Neural cell (in vitro differentiated cells): ENCODE data around the gene SLC2A4. TPM values are rescaled to one million over a fixed set of nuclear protein-coding genes. Genes with fewer than 3 reads are reported as not detected.

ENCODE experiments used
- H2AFZ ChIP-seq: fragments of 200-600, 300-800 bp; sonication (generic), shearing (Covaris generic); 2 replicates; pipeline ENCODE4 v1.6.0; 2014; ENCODE audit warnings: low read depth, mild to moderate bottlenecking, antibody characterized with exemption, low read length, moderate library complexity
- H3F3A ChIP-seq: fragments of 200-600 bp; shearing (Covaris generic); 2 replicates; pipeline ENCODE4 v1.6.1; 2016; ENCODE audit warnings: mild to moderate bottlenecking, moderate library complexity, mixed read lengths, antibody characterized with exemption, low read length; ENCODE audit not compliant: insufficient read depth, poor library complexity, severe bottlenecking
- H3K27ac ChIP-seq: fragments of 200-600, 300-800 bp; sonication (generic), shearing (Covaris generic); 2 replicates; pipeline ENCODE4 v1.5.1; 2014; ENCODE audit warnings: mild to moderate bottlenecking, low read length, moderate library complexity
- H3K27me3 ChIP-seq: fragments of 300-800, 200-600 bp; sonication (generic), shearing (Covaris generic); 2 replicates; pipeline ENCODE4 v1.6.0; 2014; ENCODE audit warnings: mild to moderate bottlenecking, low read depth, low read length, moderate library complexity; ENCODE audit not compliant: insufficient read depth
- H3K36me3 ChIP-seq: fragments of 300-800, 200-600 bp; sonication (generic), shearing (Covaris generic); 2 replicates; pipeline ENCODE4 v1.5.1; 2014; ENCODE audit warnings: mild to moderate bottlenecking, antibody characterized with exemption, low read length, moderate library complexity; ENCODE audit not compliant: insufficient read depth
- H3K4me2 ChIP-seq: fragments of 300-800, 200-600 bp; sonication (generic), shearing (Covaris generic); 2 replicates; pipeline ENCODE4 v1.6.0; 2014; ENCODE audit warnings: mild to moderate bottlenecking, low read length
- H3K4me3 ChIP-seq: fragments of 300-800, 200-600 bp; sonication (generic), shearing (Covaris generic); 2 replicates; pipeline ENCODE4 v1.5.1; 2014; ENCODE audit warnings: mild to moderate bottlenecking, low read length, moderate library complexity
- H3K79me2 ChIP-seq: fragments of 200-600 bp; shearing (Covaris generic); replicated peaks from 2 replicates; pipeline ENCODE4 v1.6.0; 2014; ENCODE audit warnings: mild to moderate bottlenecking, low read length, moderate library complexity; ENCODE audit not compliant: insufficient read depth
- H3K9ac ChIP-seq: fragments of 300-800, 200-600 bp; sonication (generic), shearing (Covaris generic); 2 replicates; pipeline ENCODE4 v1.6.1; 2016; ENCODE audit warnings: mild to moderate bottlenecking, low read length, mixed read lengths
- H3K9me2 ChIP-seq: fragments of 200-600 bp; shearing (Covaris generic); 2 replicates; pipeline ENCODE4 v1.6.1; 2016; ENCODE audit warnings: mild to moderate bottlenecking, low read length, mixed read lengths; ENCODE audit not compliant: insufficient read depth
- H3K9me3 ChIP-seq: fragments of 200-600, 300-800 bp; sonication (generic), shearing (Covaris generic); 2 replicates; pipeline ENCODE4 v1.6.1; 2016; ENCODE audit warnings: mild to moderate bottlenecking, mixed run types, low read length, moderate library complexity, mixed read lengths
- H4K20me1 ChIP-seq: fragments of 200-600 bp; shearing (Covaris generic); 2 replicates; pipeline ENCODE4 v1.6.1; 2016; ENCODE audit warnings: mild to moderate bottlenecking, mixed run types; ENCODE audit not compliant: insufficient read depth
- CTCF ChIP-seq: fragments of 450-650 bp; IDR thresholded peaks from 2 replicates; pipeline ENCODE4 v1.5.1; 2014; ENCODE audit warnings: antibody characterized with exemption, mild to moderate bottlenecking, moderate library complexity; ENCODE audit not compliant: poor library complexity, severe bottlenecking
- EP300 ChIP-seq: fragments of 450-650 bp; conservative IDR thresholded peaks from 2 replicates; pipeline ENCODE4 v1.6.1; 2014; ENCODE audit warnings: antibody characterized with exemption, mild to moderate bottlenecking, moderate library complexity; ENCODE audit not compliant: poor library complexity, severe bottlenecking
- EZH2 ChIP-seq: fragments of 200-600, 300-800 bp; shearing (Covaris generic), sonication (generic); IDR thresholded peaks from 2 replicates; pipeline ENCODE4 v1.6.1; 2014; ENCODE audit warnings: antibody characterized with exemption, low read length, borderline replicate concordance, mild to moderate bottlenecking; ENCODE audit not compliant: insufficient read depth, poor library complexity, severe bottlenecking
- MXI1 ChIP-seq: fragments of 450-650 bp; conservative IDR thresholded peaks from 2 replicates; pipeline ENCODE4 v1.6.1; 2014; ENCODE audit warnings: antibody characterized with exemption, mild to moderate bottlenecking; ENCODE audit not compliant: poor library complexity, severe bottlenecking
- POLR2AphosphoS5 ChIP-seq: IDR thresholded peaks from 2 replicates; pipeline ENCODE4 v1.6.1; 2012
- RAD21 ChIP-seq: fragments of 450-650 bp; conservative IDR thresholded peaks from 2 replicates; pipeline ENCODE4 v1.6.1; 2014; ENCODE audit warnings: antibody characterized with exemption, mild to moderate bottlenecking, moderate library complexity
- SMC3 ChIP-seq: fragments of 450-650 bp; conservative IDR thresholded peaks from 2 replicates; pipeline ENCODE4 v1.6.1; 2014; ENCODE audit warnings: antibody characterized with exemption, mild to moderate bottlenecking, moderate library complexity; ENCODE audit not compliant: poor library complexity
- TAF1 ChIP-seq: IDR thresholded peaks from 2 replicates; pipeline ENCODE4 v1.6.1; 2012; ENCODE audit warnings: low read depth
- polyA minus RNA-seq: library from RNA; depleted of rRNA, polyadenylated mRNA; stranded (reverse); fragments of >200 nt; gene quantifications from 2 replicates; pipeline ENCODE4 v1.2.3, GENCODE V29; 2014
- polyA plus RNA-seq: library from polyadenylated mRNA; depleted of rRNA; stranded (reverse); fragments of >200 nt; gene quantifications from 2 replicates; pipeline ENCODE4 v1.2.3, GENCODE V29; 2014
- TF ChIP-seq, protein P1 (sequence below): IDR thresholded peaks from 2 replicates; pipeline ENCODE4 v1.6.1; 2012; ENCODE audit warnings: borderline replicate concordance

The SLC2A4 gene
- polyA plus RNA-seq, result not detected in 2 replicates
- not detected in 2 replicates for polyA minus RNA-seq

DNA sequence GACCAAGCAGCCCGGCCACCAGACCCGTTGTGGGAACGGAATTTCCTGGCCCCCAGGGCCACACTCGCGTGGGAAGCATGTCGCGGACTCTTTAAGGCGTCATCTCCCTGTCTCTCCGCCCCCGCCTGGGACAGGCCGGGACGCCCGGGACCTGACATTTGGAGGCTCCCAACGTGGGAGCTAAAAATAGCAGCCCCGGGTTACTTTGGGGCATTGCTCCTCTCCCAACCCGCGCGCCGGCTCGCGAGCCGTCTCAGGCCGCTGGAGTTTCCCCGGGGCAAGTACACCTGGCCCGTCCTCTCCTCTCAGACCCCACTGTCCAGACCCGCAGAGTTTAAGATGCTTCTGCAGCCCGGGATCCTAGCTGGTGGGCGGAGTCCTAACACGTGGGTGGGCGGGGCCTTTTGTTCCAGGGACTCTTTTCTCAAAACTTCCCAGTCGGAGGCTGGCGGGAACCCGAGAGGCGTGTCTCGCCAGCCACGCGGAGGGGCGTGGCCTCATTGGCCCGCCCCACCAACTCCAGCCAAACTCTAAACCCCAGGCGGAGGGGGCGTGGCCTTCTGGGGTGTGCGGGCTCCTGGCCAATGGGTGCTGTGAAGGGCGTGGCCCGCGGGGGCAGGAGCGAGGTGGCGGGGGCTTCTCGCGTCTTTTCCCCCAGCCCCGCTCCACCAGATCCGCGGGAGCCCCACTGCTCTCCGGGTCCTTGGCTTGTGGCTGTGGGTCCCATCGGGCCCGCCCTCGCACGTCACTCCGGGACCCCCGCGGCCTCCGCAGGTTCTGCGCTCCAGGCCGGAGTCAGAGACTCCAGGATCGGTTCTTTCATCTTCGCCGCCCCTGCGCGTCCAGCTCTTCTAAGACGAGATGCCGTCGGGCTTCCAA lies at the start of gene SLC2A4:
Gene SLC2A4 (plus strand): TSS at position 645 of the 879 bp plus-strand sequence. CDS start 217 bp downstream, at position 862.
- Histone ChIP-seq H3K27me3 (peaks cover 31% of the 10 kb centered on the region), H3K4me3 (peak within 1 kb of the TSS; percentile 60), H2AFZ (no peak within 1 kb of the TSS), H3K79me2 (no peaks in the 10 kb centered on the region), H3K9ac (no peak within 1 kb of the TSS), H3K36me3 (no peaks in the 10 kb centered on the region), H3K4me2 (peak within 1 kb of the TSS; percentile 84), H3K9me3 (no peaks in the 10 kb centered on the region), H3F3A (no peaks in the 10 kb centered on the region), H3K27ac (no peak within 1 kb of the TSS), H4K20me1 (no peaks in the 10 kb centered on the region), H3K9me2 (no peaks in the 10 kb centered on the region)
- TF ChIP-seq EZH2 (no peak), MXI1 (peak; percentile 76), CTCF (no peak)

GRCh38 chr17:7232114-7232513 lies 49.4 kb upstream of the SLC2A4 start:
- Histone ChIP-seq H3K27ac (no peak overlapping the region), H3F3A (peaks cover under 1% of the 10 kb centered on the region), H3K9me2 (no peaks in the 10 kb centered on the region), H3K36me3 (no peaks in the 10 kb centered on the region), H3K79me2 (peaks cover 67% of the 10 kb centered on the region), H3K9me3 (no peaks in the 10 kb centered on the region), H3K4me3 (peak overlapping the region; percentile 81), H4K20me1 (peaks cover 5% of the 10 kb centered on the region), H2AFZ (no peak overlapping the region), H3K4me2 (peak overlapping the region; percentile 70), H3K27me3 (no peaks in the 10 kb centered on the region), H3K9ac (no peak overlapping the region)
- TF ChIP-seq, protein P1, sequence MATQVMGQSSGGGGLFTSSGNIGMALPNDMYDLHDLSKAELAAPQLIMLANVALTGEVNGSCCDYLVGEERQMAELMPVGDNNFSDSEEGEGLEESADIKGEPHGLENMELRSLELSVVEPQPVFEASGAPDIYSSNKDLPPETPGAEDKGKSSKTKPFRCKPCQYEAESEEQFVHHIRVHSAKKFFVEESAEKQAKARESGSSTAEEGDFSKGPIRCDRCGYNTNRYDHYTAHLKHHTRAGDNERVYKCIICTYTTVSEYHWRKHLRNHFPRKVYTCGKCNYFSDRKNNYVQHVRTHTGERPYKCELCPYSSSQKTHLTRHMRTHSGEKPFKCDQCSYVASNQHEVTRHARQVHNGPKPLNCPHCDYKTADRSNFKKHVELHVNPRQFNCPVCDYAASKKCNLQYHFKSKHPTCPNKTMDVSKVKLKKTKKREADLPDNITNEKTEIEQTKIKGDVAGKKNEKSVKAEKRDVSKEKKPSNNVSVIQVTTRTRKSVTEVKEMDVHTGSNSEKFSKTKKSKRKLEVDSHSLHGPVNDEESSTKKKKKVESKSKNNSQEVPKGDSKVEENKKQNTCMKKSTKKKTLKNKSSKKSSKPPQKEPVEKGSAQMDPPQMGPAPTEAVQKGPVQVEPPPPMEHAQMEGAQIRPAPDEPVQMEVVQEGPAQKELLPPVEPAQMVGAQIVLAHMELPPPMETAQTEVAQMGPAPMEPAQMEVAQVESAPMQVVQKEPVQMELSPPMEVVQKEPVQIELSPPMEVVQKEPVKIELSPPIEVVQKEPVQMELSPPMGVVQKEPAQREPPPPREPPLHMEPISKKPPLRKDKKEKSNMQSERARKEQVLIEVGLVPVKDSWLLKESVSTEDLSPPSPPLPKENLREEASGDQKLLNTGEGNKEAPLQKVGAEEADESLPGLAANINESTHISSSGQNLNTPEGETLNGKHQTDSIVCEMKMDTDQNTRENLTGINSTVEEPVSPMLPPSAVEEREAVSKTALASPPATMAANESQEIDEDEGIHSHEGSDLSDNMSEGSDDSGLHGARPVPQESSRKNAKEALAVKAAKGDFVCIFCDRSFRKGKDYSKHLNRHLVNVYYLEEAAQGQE, result no peak
- TF ChIP-seq MXI1 (no peak), RAD21 (no peak), TAF1 (no peak), EP300 (no peak), POLR2AphosphoS5 (no peak), EZH2 (no peak), CTCF (no peak), SMC3 (no peak)
